Measurements from ENCODE around the gene NOTCH2. TPM values are rescaled to one million over a fixed set of nuclear protein-coding genes. Genes with fewer than 3 reads are reported as not detected.

NOTCH2 gene
- total and polyA plus RNA-seq, 9 of the 15 experiments (the other 6 are each of a cell fraction or from before 2014, with no cell fraction given) = 0.04 to 1.2 (median 0.28) TPM; not detected in 1

DNA sequence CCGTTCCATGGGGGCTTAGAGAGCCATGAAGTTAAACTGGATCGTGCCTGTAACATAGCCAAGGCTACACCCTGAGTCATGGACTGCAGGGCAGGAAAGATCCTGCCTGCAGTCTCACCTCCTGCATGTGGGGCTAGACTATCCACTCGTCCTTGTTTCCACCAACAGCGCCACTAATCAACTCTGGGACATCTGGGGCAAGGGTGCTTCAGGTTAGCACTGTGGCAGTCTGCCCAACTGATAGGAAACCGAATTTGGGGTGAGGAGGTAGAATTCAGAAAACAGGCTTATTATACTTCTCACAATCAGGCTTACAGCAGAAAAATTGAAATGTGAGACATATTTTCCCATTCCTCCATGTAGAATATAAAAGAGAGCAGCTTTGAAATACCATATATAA is 88.0 kb downstream of the NOTCH2 start:
- Histone ChIP-seq H2AFZ (ENCODE audit: low read depth, low read length) (no peak overlapping the region), H3K36me3 (ENCODE audit: control insufficient read depth, insufficient read depth, low read length) (no peaks in the 10 kb centered on the region), H3K27me3 (ENCODE audit: control insufficient read depth in 2 of 2, insufficient read depth in 2 of 2, low read length in 2 of 2) (peaks cover 4 to 7% of the 10 kb centered on the region in 2 experiments; a peak in 4 of 5 replicates), H3K9me3 (replicated peaks; ENCODE audit: control insufficient read depth, insufficient read depth, low read depth, low read length) (no peaks in the 10 kb centered on the region), H3K79me2 (ENCODE audit: control insufficient read depth, insufficient read depth, low read length) (no peaks in the 10 kb centered on the region), H3K4me2 (ENCODE audit: insufficient read depth, low read length) (no peak overlapping the region), H3K4me3 (no peak overlapping the region), H3K27ac (ENCODE audit: extremely low read depth, low read depth, low read length) (no peak overlapping the region), H3K9me1 (ENCODE audit: control insufficient read depth, insufficient read depth, low read length) (no peaks in the 10 kb centered on the region), H4K20me1 (replicated peaks; ENCODE audit: control insufficient read depth, insufficient read depth, low read length) (no peaks in the 10 kb centered on the region), H3K4me1 (replicated peaks in 1 of 2; ENCODE audit: control insufficient read depth in 2 of 2, insufficient read depth in 2 of 2, low read length in 2 of 2) (no peaks in the 10 kb centered on the region), H3K9ac (ENCODE audit: insufficient read depth in 1 of 2, low read depth in 2 of 2, low read length in 2 of 2) (no peak overlapping the region)
- peak in 1 of 4 experiments; percentile 18 for DNase-seq (ENCODE audit: extremely low read depth in 1 of 4, low spot score in 3 of 4)
- ChIA-PET CTCF (ENCODE audit: low intra/inter-chr PET ratio) (no interaction called here), POLR2A (no interaction called here)
- peak; percentile 54; the same call in 2 of the 3 replicates for ATAC-seq
- no TSS peak for BruUV-seq (replicated peaks)
- peak; percentile 45 for TF ChIP-seq NFIC (IDR thresholded peaks at IDR 0.05)
- no peak for TF ChIP-seq CBX8 (IDR thresholded peaks at IDR 0.05; ENCODE audit: borderline replicate concordance, extremely low read depth, low read depth, low read length, poor library complexity, severe bottlenecking)
- in situ Hi-C loops (cut with MboI) (no loop called here), intact Hi-C loops (cut with micrococcal nuclease) (no loop called here)
- 1% methylated on average over 5 of the region's 5 CpGs for WGBS (ENCODE audit: insufficient coverage, low coverage, missing lambda C conversion rate)
- FAIRE-seq = peak; percentile 37

GRCh38 chr1:119978018-119978505 is 91.4 kb downstream of the NOTCH2 start:
- in situ Hi-C loops (cut with MboI) = no loop called here
- H4K20me1 ChIP-seq (replicated peaks; ENCODE audit: control insufficient read depth, insufficient read depth, low read length) = no peaks in the 10 kb centered on the region
- CTCF ChIA-PET (ENCODE audit: low intra/inter-chr PET ratio) = no interaction called here
- TF ChIP-seq CHD2 (IDR thresholded peaks at IDR 0.05; ENCODE audit: low read depth, low read length) = no peak
- no peak for TF ChIP-seq CREB3L1 (IDR thresholded peaks at IDR 0.05; ENCODE audit: borderline replicate concordance, low read depth)
- no peak for TF ChIP-seq ZNF253 (CRISPR knock-in tag; conservative IDR thresholded peaks at IDR 0.05)
- TF ChIP-seq DPF2 (IDR thresholded peaks at IDR 0.05) = no peak
- no peak for TF ChIP-seq THRAP3 (IDR thresholded peaks at IDR 0.05; ENCODE audit: borderline replicate concordance)
- TF ChIP-seq FOXP1 (CRISPR knock-in tag; IDR thresholded peaks at IDR 0.05) = no peak
- no peak for TF ChIP-seq BRF1 (IDR thresholded peaks at IDR 0.05; ENCODE audit: borderline replicate concordance, extremely low read depth, insufficient read length)
- TF ChIP-seq, protein P1, sequence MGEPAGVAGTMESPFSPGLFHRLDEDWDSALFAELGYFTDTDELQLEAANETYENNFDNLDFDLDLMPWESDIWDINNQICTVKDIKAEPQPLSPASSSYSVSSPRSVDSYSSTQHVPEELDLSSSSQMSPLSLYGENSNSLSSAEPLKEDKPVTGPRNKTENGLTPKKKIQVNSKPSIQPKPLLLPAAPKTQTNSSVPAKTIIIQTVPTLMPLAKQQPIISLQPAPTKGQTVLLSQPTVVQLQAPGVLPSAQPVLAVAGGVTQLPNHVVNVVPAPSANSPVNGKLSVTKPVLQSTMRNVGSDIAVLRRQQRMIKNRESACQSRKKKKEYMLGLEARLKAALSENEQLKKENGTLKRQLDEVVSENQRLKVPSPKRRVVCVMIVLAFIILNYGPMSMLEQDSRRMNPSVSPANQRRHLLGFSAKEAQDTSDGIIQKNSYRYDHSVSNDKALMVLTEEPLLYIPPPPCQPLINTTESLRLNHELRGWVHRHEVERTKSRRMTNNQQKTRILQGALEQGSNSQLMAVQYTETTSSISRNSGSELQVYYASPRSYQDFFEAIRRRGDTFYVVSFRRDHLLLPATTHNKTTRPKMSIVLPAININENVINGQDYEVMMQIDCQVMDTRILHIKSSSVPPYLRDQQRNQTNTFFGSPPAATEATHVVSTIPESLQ (CRISPR knock-in tag; IDR thresholded peaks at IDR 0.05) = no peak
- no peak for TF ChIP-seq CBFB (CRISPR knock-in tag; IDR thresholded peaks at IDR 0.05)
- no peak for TF ChIP-seq XRCC4 (IDR thresholded peaks at IDR 0.05; ENCODE audit: extremely low read depth, insufficient read depth, insufficient read length)

More at GRCh38 chr1:119978018-119978505, 91.4 kb downstream of the NOTCH2 start:
- Histone ChIP-seq H3K79me2 (ENCODE audit: control insufficient read depth, insufficient read depth, low read length) (no peaks in the 10 kb centered on the region), H3K9me1 (ENCODE audit: control insufficient read depth, insufficient read depth, low read length) (no peaks in the 10 kb centered on the region), H3K27me3 (ENCODE audit: control insufficient read depth in 2 of 2, insufficient read depth in 2 of 2, low read length in 2 of 2) (peaks cover 3 to 7% of the 10 kb centered on the region in 2 experiments; a peak in 4 of 5 replicates), H3K4me3 (no peak overlapping the region), H2AFZ (ENCODE audit: low read depth, low read length) (no peak overlapping the region), H3K9ac (ENCODE audit: insufficient read depth in 1 of 2, low read depth in 2 of 2, low read length in 2 of 2) (no peak overlapping the region), H3K27ac (ENCODE audit: extremely low read depth, low read depth, low read length) (no peak overlapping the region), H3K9me3 (replicated peaks; ENCODE audit: control insufficient read depth, insufficient read depth, low read depth, low read length) (no peaks in the 10 kb centered on the region), H3K36me3 (ENCODE audit: control insufficient read depth, insufficient read depth, low read length) (no peaks in the 10 kb centered on the region), H3K4me2 (ENCODE audit: insufficient read depth, low read length) (no peak overlapping the region), H3K4me1 (replicated peaks in 1 of 2; ENCODE audit: control insufficient read depth in 2 of 2, insufficient read depth in 2 of 2, low read length in 2 of 2) (no peaks in the 10 kb centered on the region)
- DNase-seq (ENCODE audit: extremely low read depth in 1 of 4, low spot score in 3 of 4) (no peak), FAIRE-seq (no peak), ATAC-seq (no peak)
- intact Hi-C loops (cut with micrococcal nuclease) = loop anchor here (10.0 kb wide), 1 partner anchor 53 kb away; no protein-coding TSS in a partner anchor
- 2% methylated on average over 4 of the region's 4 CpGs for WGBS (ENCODE audit: insufficient coverage, low coverage, missing lambda C conversion rate)
- POLR2A ChIA-PET = interaction anchor here (0.7 kb wide), 1 partner anchor 99 kb away, joined by 3 read pairs; no protein-coding TSS in a partner anchor
- no TSS peak for BruUV-seq (replicated peaks)

All from K562 (cell line).